AG04449 (cell line): Measurements from ENCODE around the gene METAP1D.

ENCODE experiments used
- CTCF ChIA-PET: fragments of 350-600 bp; formaldehyde crosslinking; extraction: SDS; loops from one replicate; lab custom pipeline; 2021; ENCODE audit warnings: antibody characterized with exemption; lab: Yijun Ruan, JAX
- POLR2A ChIA-PET: fragments of 400-600, 350-600 bp; formaldehyde crosslinking; extraction: SDS; loops from one replicate; lab custom pipeline; 2020; ENCODE audit warnings: antibody characterized with exemption, inconsistent platforms; lab: Yijun Ruan, JAX
- DNase-seq: peaks from one replicate; pipeline ENCODE4 v3.0.0-alpha.2; 2010; ENCODE audit warnings: low read depth, low spot score
- H3K4me3 ChIP-seq: 2 replicates; pipeline ENCODE4 v1.5.1; 2011; ENCODE audit warnings: low read depth, mild to moderate bottlenecking, control low read depth, low read length
- TF ChIP-seq, protein P1 (sequence below): IDR thresholded peaks from one replicate; pipeline ENCODE4 v1.5.1; 2011; ENCODE audit warnings: mild to moderate bottlenecking, moderate library complexity, low read length, control low read depth, inconsistent platforms; ENCODE audit not compliant: insufficient read depth; ENCODE audit errors: missing control alignments

Gene METAP1D

DNA sequence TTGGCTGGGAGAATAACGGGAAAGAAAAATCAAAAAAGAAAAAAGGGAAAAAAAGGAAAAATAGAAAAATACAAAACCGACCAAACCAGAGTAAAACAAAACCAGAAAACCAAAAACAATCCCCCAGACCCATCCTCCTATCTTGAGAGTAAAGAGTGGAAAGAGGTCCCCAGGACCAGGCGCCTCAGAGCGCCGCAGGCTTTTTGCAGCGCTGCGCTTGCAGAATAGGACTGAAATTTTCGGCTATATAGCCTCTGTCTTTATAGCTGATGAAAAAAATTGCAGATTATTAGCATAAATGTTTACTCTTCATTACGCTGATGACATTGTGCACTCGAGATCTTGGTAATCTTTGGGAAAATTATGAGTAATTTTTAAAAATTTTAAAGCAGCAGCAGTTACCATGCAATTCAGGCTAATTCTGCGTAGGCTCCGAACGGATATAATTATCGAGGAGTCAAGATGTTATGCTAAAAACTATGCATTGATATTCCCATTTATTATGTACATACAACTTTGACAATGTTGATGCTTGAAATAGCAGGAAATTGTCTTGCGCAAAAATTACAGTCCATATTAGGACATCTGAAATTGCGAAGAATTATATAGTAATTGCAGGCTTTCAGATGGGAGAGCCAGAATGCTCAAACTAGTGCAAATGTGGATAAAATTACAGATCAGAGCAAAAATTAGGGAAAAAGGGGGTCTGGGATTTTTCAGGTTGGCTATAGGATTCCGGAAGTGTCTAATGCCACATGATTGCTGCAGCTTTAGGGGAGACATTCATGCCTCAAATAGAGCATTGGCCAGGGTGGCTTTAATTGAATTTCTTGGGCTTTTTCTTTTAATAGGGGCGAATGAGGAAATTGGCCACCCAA lies 93.9 kb downstream of the METAP1D start:
- CTCF ChIA-PET, result interaction anchor here (0.8 to 1.5 kb wide), 3 partner anchors 10 to 389 kb away, joined by 3 to 4 read pairs (median 3); no protein-coding TSS in a partner anchor
- POLR2A ChIA-PET, result interaction anchor here (4.7 kb wide), 1 partner anchor 7 kb away, joined by 52 read pairs; the partner anchor contains the start of gene DLX1
- H3K4me3 ChIP-seq, result peak overlapping the region; percentile 66
- DNase-seq, result no peak
- TF ChIP-seq, protein P1, sequence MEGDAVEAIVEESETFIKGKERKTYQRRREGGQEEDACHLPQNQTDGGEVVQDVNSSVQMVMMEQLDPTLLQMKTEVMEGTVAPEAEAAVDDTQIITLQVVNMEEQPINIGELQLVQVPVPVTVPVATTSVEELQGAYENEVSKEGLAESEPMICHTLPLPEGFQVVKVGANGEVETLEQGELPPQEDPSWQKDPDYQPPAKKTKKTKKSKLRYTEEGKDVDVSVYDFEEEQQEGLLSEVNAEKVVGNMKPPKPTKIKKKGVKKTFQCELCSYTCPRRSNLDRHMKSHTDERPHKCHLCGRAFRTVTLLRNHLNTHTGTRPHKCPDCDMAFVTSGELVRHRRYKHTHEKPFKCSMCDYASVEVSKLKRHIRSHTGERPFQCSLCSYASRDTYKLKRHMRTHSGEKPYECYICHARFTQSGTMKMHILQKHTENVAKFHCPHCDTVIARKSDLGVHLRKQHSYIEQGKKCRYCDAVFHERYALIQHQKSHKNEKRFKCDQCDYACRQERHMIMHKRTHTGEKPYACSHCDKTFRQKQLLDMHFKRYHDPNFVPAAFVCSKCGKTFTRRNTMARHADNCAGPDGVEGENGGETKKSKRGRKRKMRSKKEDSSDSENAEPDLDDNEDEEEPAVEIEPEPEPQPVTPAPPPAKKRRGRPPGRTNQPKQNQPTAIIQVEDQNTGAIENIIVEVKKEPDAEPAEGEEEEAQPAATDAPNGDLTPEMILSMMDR, result no peak

DNA sequence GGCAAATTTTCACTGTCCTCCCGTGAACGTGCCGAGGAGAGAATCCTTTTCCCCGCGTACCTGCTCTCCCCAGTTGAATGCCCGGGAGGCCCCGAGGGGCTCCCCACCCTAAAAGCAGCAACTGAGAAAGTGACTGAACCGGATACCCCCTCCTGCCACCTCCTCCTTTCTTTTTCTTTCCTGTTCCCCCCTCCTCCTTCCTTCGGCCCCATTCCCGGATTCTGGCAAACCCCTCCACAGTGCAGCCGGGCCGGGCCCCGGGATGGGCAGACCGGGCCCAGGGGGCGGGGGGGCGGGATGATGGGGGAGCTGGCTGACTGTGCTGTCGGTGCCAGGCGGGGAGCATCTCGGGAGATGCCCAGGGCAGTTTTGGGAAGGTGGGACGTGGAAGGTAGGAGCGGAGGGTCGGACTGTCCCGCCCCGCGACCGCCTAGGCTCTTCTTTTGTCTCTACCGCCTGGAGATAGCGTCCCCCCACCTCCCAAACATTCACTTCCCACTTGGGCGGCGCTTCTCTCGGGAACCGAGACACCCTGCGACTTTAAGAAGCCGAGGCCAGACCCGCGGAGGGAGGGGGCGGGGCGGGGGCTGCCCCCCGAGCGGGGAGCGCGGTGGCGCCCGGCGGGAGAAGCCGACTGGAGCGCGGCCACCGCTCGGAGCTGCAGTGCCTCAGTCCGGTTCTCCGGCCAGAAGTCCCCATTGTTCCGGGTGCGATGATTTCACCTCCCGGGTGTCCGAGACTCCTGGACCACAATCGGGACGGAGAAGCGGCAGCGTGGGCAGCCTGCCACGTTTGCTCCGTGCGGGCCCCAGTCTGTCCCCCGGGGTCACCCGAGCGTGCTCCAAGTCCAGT lies 94.8 kb downstream of the METAP1D start:
- DNase-seq, result no peak
- POLR2A ChIA-PET, result interaction anchor here (0.7 to 4.7 kb wide), 2 partner anchors 8 to 181 kb away, joined by 3 to 52 read pairs; partner anchors contain the start of gene DLX1
- CTCF ChIA-PET, result interaction anchor here (1.3 kb wide), 1 partner anchor 10 kb away, joined by 5 read pairs; no protein-coding TSS in a partner anchor
- TF ChIP-seq, protein P1, result no peak
- peak overlapping the region; percentile 66 for H3K4me3 ChIP-seq

DNA sequence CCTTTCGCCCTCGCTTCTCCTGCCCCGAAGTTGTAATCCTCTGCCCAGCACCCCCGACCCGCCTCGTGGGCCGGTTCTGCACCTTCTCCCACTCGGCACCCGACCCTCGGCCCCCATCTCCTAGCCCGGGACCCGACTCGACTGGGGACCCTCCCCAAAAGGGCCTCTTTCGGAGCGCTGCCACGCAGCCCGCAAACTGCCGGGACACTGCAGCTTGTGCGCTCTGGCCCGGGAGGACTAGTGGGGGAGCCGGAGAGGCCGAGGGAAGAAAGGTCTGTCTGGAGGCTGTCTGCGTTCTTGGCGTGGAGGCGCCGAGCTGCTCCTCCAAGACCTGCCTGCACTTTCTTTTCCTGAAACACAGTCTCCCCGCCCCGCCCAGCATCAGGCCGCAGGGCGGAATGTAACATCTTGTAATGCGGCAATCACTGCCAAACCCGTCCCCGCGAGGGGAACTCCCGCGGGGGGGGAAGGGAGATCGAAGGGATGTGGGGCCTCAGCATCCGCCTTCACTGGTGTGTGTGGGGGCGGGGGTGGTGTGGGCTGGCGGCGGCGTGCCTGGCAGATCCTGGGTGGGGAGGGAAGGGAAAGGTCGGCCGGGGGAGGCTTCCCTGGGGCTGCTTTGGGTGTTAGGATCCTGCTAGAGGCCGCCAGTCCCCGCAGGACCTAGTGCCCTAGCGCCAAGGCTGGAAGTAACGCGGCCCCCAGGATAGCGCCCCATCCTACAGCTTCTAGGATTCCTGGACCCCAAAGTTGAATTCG lies 95.6 kb downstream of the METAP1D start:
- TF ChIP-seq, protein P1, result no peak
- peak; percentile 76 for DNase-seq
- H3K4me3 ChIP-seq, result peak overlapping the region; percentile 66
- ChIA-PET POLR2A (interaction anchor here (0.6 to 4.7 kb wide), 3 partner anchors 9 to 250 kb away, joined by 3 to 52 read pairs (median 3); partner anchors contain the start of gene DLX1), CTCF (interaction anchor here (0.7 to 1.3 kb wide), 4 partner anchors 9 to 172 kb away, joined by 3 to 5 read pairs (median 3); partner anchors contain the start of gene DLX1)

DNA sequence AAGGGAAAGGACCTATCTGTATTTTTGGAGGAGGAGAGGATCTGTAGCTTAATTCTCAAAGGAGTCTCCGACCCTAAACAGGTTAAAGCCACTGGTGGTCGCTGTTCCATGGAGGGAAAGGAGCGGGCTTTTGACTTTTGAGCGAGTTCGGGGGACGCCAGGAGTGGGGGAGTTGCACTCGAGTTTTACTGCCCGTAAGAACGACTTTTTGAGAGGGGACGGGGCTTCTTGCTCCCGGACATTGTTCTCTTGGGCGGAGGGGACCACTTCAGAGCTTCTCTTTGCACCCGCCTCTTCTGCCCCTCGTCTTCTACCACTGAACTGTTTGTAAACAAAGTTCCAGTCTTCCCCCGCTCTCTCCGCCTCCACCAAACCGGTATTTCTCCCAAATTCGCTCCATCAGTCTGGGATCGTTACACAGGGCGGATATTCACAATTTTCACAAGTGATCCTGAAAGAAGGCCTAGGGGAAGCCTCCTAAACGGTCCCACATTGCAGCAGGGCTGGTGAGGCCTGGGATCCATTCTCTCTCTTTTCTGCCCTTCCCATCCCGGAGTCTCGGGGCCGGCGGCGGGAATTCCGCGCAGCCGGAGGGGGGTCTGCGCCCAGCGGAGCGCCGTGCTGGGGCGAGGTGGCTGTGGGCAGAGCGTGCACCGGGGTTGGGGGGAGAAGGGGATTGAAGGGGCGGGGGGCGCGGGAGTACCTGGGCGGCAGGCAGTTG lies 96.3 kb downstream of the METAP1D start:
- ChIA-PET POLR2A (interaction anchor here (0.6 to 4.7 kb wide), 2 partner anchors 10 to 251 kb away, joined by 3 to 52 read pairs; partner anchors contain the start of gene DLX1), CTCF (interaction anchor here (0.7 to 1.3 kb wide), 5 partner anchors 8 to 286 kb away, joined by 3 to 5 read pairs (median 3); partner anchors contain the start of gene DLX1)
- no peak for DNase-seq
- TF ChIP-seq, protein P1, result peak; percentile 20
- H3K4me3 ChIP-seq, result peak overlapping the region; percentile 66
